CD4-positive, alpha-beta T cell (primary cell): Measurements from ENCODE around the gene CALM3. TPM values are rescaled to one million over a fixed set of nuclear protein-coding genes. Genes with fewer than 3 reads are reported as not detected.

Experiments used
- ATAC-seq: fragments of 200-7000 bp; cut with Tn5 transposase; one replicate; pipeline ENCODE4 v1.10.0; 2022; ENCODE audit warnings: mild to moderate bottlenecking; ENCODE audit not compliant: poor library complexity
- CTCF ChIA-PET: fragments of 350-600 bp; sonication (Branson Sonifier 250); formaldehyde crosslinking; loops from one replicate; lab custom pipeline; 2021; ENCODE audit warnings: antibody characterized with exemption, inconsistent platforms; lab: Charles Lee
- POLR2A ChIA-PET: fragments of 350-600 bp; sonication (Branson Sonifier 250); formaldehyde crosslinking; loops from one replicate; lab custom pipeline; 2021; ENCODE audit warnings: antibody characterized with exemption, inconsistent platforms; lab: Charles Lee
- DNase-seq, 14 experiments: peaks; one replicate each; pipeline ENCODE4 v3.0.0-alpha.2; 2013 to 2020; ENCODE audit warnings: mixed read lengths in 2 of 14
- H3K27ac ChIP-seq, 2 donors: one replicate each; pipeline versions ENCODE4 v1.5.1 to v1.7.0; 2013; ENCODE audit warnings: low read length in 2 of 2, low read depth in 1 of 2, mild to moderate bottlenecking in 1 of 2
- H3K27me3 ChIP-seq, 2 experiments: 1 replicate in 1 of 2; 2 replicates in 1 of 2; pipeline versions ENCODE4 v1.6.1 to v1.7.0; 2013; ENCODE audit warnings: low read length in 2 of 2, control low read depth in 1 of 2, mild to moderate bottlenecking in 1 of 2, moderate library complexity in 1 of 2; ENCODE audit not compliant: insufficient read depth in 2 of 2, control insufficient read depth in 1 of 2
- H3K36me3 ChIP-seq: one replicate; pipeline ENCODE4 v1.6.1; 2013; ENCODE audit warnings: low read length, control low read depth; ENCODE audit not compliant: insufficient read depth
- H3K4me1 ChIP-seq: one replicate; pipeline ENCODE4 v1.6.1; 2013; ENCODE audit warnings: low read length, control low read depth; ENCODE audit not compliant: insufficient read depth
- H3K4me3 ChIP-seq: one replicate; pipeline ENCODE4 v1.5.1; 2013; ENCODE audit warnings: mild to moderate bottlenecking, low read length, moderate library complexity
- H3K9me3 ChIP-seq, 2 experiments: 1 replicate in 1 of 2; 2 replicates in 1 of 2; pipeline versions ENCODE4 v1.6.1 to v1.7.0; 2013; ENCODE audit warnings: low read length in 2 of 2, mild to moderate bottlenecking in 2 of 2, control low read depth in 1 of 2, moderate library complexity in 1 of 2; ENCODE audit not compliant: control insufficient read depth in 1 of 2, insufficient read depth in 1 of 2
- H3K27ac Mint-ChIP-seq: one replicate; pipeline ENCODE4 v1.8.0; 2020; ENCODE audit warnings: mixed read lengths
- H3K27me3 Mint-ChIP-seq: one replicate; pipeline ENCODE4 v1.8.0; 2021; ENCODE audit warnings: mixed read lengths
- H3K36me3 Mint-ChIP-seq: one replicate; pipeline ENCODE4 v1.8.0; 2021; ENCODE audit warnings: low read depth, mixed read lengths
- H3K4me1 Mint-ChIP-seq: one replicate; pipeline ENCODE4 v1.8.0; 2021; ENCODE audit warnings: low read depth, mixed read lengths
- H3K4me3 Mint-ChIP-seq: one replicate; pipeline ENCODE4 v1.8.0; 2020; ENCODE audit warnings: mild to moderate bottlenecking, mixed read lengths
- H3K9me3 Mint-ChIP-seq: one replicate; pipeline ENCODE4 v1.8.0; 2020; ENCODE audit warnings: mixed read lengths
- intact Hi-C, 2 experiments: fragments of 100-400 bp; cut with DNase I in 1 of 2; cut with micrococcal nuclease in 1 of 2; formaldehyde crosslinking; loops; one replicate each; pipeline versions ENCODE4 v1.15.1 to v1.9.0; 2023 to 2025; cut with DNase I, micrococcal nuclease
- total RNA-seq, 174 experiments: library from RNA in 2 of 174; stranded (reverse) in 2 of 174; gene quantifications; one replicate each; pipeline ENCODE4 v1.2.3 and lab custom pipeline; 2021 to 2026
- TF ChIP-seq, protein P1 (sequence below): fragments of 200-600 bp; IDR thresholded peaks from one replicate; pipeline ENCODE4 v1.8.0; 2022; ENCODE audit warnings: antibody characterized with exemption, mild to moderate bottlenecking

CALM3 gene
- total RNA-seq, 2 experiments from 2014 or later, result 169 to 173 TPM

DNA sequence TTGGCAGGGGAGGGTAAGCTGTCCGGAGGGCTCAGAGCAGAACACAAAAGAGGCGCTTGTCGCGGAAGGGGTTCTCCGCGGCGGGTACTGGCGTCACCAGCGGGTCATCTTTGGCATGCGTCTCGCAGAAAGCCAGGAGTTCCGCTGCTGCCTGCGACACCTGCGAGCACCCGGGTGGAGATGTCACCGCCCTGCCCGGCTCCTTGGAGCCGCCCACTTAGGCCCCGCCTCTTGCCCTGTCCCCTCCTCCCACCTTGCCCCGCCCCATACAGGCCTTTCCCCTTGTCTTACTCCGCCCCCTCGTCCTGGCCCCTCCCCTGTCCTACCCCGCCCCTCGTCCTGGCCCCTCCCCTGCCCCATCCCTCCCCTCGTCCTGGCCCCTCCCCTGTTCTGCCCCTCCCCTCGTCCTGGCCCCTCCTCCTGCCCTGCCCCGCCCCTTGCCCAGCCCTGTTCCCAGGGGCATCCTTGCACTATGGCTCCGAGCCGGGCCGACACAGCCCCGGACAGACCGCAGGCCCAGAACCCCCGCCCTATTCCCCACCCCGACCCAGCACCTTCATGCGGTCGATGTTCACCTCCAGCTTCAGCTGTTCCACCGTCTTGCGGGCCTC, 33.0 kb downstream of the CALM3 start:
- TF ChIP-seq, protein P1, sequence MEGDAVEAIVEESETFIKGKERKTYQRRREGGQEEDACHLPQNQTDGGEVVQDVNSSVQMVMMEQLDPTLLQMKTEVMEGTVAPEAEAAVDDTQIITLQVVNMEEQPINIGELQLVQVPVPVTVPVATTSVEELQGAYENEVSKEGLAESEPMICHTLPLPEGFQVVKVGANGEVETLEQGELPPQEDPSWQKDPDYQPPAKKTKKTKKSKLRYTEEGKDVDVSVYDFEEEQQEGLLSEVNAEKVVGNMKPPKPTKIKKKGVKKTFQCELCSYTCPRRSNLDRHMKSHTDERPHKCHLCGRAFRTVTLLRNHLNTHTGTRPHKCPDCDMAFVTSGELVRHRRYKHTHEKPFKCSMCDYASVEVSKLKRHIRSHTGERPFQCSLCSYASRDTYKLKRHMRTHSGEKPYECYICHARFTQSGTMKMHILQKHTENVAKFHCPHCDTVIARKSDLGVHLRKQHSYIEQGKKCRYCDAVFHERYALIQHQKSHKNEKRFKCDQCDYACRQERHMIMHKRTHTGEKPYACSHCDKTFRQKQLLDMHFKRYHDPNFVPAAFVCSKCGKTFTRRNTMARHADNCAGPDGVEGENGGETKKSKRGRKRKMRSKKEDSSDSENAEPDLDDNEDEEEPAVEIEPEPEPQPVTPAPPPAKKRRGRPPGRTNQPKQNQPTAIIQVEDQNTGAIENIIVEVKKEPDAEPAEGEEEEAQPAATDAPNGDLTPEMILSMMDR, result no peak
- H3K27ac ChIP-seq, result peak overlapping the region; percentile 68 to 75

DNA sequence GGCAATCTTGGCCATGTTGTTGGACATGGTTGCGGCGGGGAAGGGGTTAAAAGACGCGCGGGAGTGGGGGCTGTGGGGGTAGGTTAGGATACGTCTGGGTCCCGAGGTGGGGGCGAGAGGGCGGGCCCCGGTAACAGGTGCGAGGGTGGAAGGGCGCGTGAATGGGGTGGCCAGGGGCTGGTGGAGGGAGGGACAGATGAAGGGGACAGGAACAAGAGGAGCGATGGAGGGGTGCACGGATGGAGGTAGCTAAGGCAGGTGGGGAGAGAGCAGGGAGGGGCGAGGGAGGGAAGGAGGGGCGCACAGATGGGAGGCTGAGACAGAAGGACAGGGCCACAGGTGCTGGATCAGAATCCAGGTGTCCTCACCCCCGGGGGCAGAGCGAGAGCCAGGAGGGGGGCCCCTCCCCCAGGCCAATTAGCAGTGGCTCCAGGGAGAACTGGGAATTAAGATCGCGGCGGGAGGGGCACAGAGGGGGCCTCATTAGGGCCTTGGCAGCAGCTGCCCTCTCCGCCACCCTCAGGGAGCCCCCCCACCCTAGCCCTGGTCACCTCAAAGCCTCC, 33.6 kb downstream of the CALM3 start:
- Mint-ChIP-seq H3K4me3 (no peak overlapping the region), H3K4me1 (peaks cover 19% of the 10 kb centered on the region), H3K9me3 (no peaks in the 10 kb centered on the region), H3K36me3 (no peaks in the 10 kb centered on the region), H3K27ac (no peak overlapping the region), H3K27me3 (no peaks in the 10 kb centered on the region)
- ATAC-seq (no peak), DNase-seq (peak in 1 of 14 experiments; percentile 22)
- H3K4me3 ChIP-seq, result peak overlapping the region; percentile 37
- TF ChIP-seq, protein P1, result no peak
- no peak overlapping the region for H3K27ac ChIP-seq
- intact Hi-C loops, result loop anchor here (1.0 kb wide), 2 partner anchors 27 to 33 kb away; partner anchors contain the start of genes CALM3 (in 1 of the 2) and DACT3 (in 1 of the 2)
- ChIA-PET POLR2A (interaction anchor here (1.2 to 2.3 kb wide), 2 partner anchors 21 to 27 kb away, joined by 5 to 15 read pairs; partner anchors contain the start of gene DACT3), CTCF (interaction anchor here (0.6 kb wide), 1 partner anchor 714 kb away, joined by 4 read pairs; the partner anchor contains the start of gene DHX34)
- H3K9me3 ChIP-seq, result no peaks in the 10 kb centered on the region
- no peaks in the 10 kb centered on the region for H3K27me3 ChIP-seq
- no peaks in the 10 kb centered on the region for H3K36me3 ChIP-seq
- H3K4me1 ChIP-seq, result peaks cover 58% of the 10 kb centered on the region

More for the DNA sequence above, 33.0 kb downstream of the CALM3 start:
- CTCF ChIA-PET, result interaction anchor here (0.6 to 4.0 kb wide), 5 partner anchors 20 to 715 kb away, joined by 3 to 16 read pairs (median 4); partner anchors contain the start of genes CALM3 and DHX34
- peak; percentile 79 for ATAC-seq
- Mint-ChIP-seq H3K4me1 (peaks cover 19% of the 10 kb centered on the region), H3K36me3 (no peaks in the 10 kb centered on the region), H3K27me3 (no peaks in the 10 kb centered on the region), H3K9me3 (no peaks in the 10 kb centered on the region), H3K4me3 (peak overlapping the region; percentile 80), H3K27ac (peak overlapping the region; percentile 83)
- Histone ChIP-seq H3K4me1 (peaks cover 52% of the 10 kb centered on the region), H3K4me3 (peak overlapping the region; percentile 57), H3K9me3 (no peaks in the 10 kb centered on the region), H3K27me3 (no peaks in the 10 kb centered on the region), H3K36me3 (no peaks in the 10 kb centered on the region)
- peak; percentile 93 to 98 (median 97) for DNase-seq
- intact Hi-C loops, result loop anchor here (1.0 kb wide), 2 partner anchors 27 to 33 kb away; partner anchors contain the start of genes CALM3 (in 1 of the 2) and DACT3 (in 1 of the 2)
- POLR2A ChIA-PET, result interaction anchor here (0.7 to 2.3 kb wide), 7 partner anchors 14 to 34 kb away, joined by 3 to 15 read pairs (median 5); partner anchors contain the start of genes CALM3 and DACT3

DNA sequence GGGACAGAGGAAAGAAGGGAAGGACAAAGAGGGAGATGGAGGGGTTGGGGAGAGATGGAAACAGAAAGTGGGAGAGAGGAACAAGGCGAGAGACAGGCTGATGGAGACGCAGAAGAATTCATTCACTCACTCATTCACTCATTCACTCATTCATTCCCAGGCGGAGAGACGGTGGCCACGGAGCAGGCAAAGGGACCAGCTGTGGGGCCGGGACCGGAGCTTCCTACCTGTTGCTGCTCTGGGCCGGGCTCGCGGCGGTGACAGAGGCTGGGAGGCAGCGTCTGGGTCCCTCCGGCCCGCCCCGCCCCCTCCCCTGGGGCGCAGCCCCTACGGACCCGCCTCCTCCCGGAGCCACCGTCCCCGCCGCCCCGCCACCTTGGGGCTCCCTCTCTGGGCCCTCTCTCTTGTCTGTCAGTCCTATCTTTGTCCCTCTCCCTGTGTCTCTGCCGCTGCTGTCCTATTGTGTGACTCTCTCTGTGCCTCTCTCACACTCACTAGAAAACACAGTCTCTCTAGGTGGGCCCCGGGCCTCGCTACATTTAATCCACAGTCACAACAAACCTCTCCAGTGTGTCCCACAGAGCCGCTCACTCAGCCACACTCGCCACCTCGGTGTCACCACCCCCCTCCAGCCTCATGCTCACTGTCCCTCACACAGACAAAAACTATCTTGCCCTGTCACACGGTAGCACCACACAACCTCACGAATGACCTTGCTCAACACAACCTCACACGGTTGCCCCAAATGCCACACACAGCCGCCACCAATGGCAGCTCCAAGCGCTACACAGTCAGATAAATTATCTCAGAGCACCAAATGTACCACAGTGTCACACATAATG, 35.0 kb downstream of the CALM3 start, which contains the start of gene GNG8:
TSS of gene GNG8 (minus strand) at position 283 of the 842 bp plus-strand sequence. CDS start 1,520 bp downstream, outside the sequence.
- Histone ChIP-seq H3K27ac (no peak within 1 kb of the TSS), H3K27me3 (no peaks in the 10 kb centered on the region), H3K4me1 (peaks cover 62% of the 10 kb centered on the region), H3K4me3 (no peak within 1 kb of the TSS), H3K9me3 (no peaks in the 10 kb centered on the region), H3K36me3 (no peaks in the 10 kb centered on the region)
- ChIA-PET CTCF (interaction anchor here (0.7 to 2.1 kb wide), 3 partner anchors 26 to 1737 kb away, joined by 3 to 8 read pairs (median 3); no protein-coding TSS in a partner anchor), POLR2A (interaction anchor here (0.6 kb wide), 2 partner anchors 16 to 25 kb away, joined by 3 read pairs; no protein-coding TSS in a partner anchor)
- peaks cover 5% of the 10 kb centered on the region for H3K27me3 Mint-ChIP-seq
- TF ChIP-seq, protein P1, result no peak
- peak within 1 kb of the TSS; percentile 42 for H3K4me3 Mint-ChIP-seq
- H3K9me3 Mint-ChIP-seq, result no peaks in the 10 kb centered on the region
- H3K36me3 Mint-ChIP-seq, result no peaks in the 10 kb centered on the region
- H3K4me1 Mint-ChIP-seq, result peaks cover 19% of the 10 kb centered on the region
- DNase-seq, result peak in 5 of 14 experiments; percentile 17 to 72 (median 53)
- no peak for ATAC-seq
- intact Hi-C loops, result no loop called here
- H3K27ac Mint-ChIP-seq, result no peak within 1 kb of the TSS
